Inferior parietal cortex (tissue), 1 donor: ENCODE data around the gene STX17.

ENCODE experiments used
- DNase-seq: peaks from one replicate; pipeline ENCODE4 v3.0.0-alpha.2; 2016; ENCODE audit errors: extremely low spot score

Gene STX17

GRCh38 chr9:99907208-99907532 is 716 bp downstream of the STX17 start:
- DNase-seq, result peak; percentile 13

- no peak for DNase-seq
Observed at GRCh38 chr9:99911600-99911999, 5.1 kb downstream of the STX17 start.

GRCh38 chr9:99916650-99917049 is 10.2 kb downstream of the STX17 start:
- DNase-seq, result no peak

GRCh38 chr9:99918134-99918533 is 11.7 kb downstream of the STX17 start:
- DNase-seq, result no peak

GRCh38 chr9:99919930-99920329 is 13.5 kb downstream of the STX17 start:
- DNase-seq, result no peak

GRCh38 chr9:99921875-99922710 is 15.6 kb downstream of the STX17 start:
- DNase-seq, result no peak

- no peak for DNase-seq
Observed at GRCh38 chr9:99922711-99923030, 16.2 kb downstream of the STX17 start.

- no peak for DNase-seq
Observed at GRCh38 chr9:99925541-99925940, 19.1 kb downstream of the STX17 start.

GRCh38 chr9:99929652-99930051 is 23.2 kb downstream of the STX17 start:
- no peak for DNase-seq

GRCh38 chr9:99931155-99931840 is 24.8 kb downstream of the STX17 start:
- no peak for DNase-seq

- no peak for DNase-seq
Observed at GRCh38 chr9:99936947-99937587, 30.6 kb downstream of the STX17 start.

- no peak for DNase-seq
Observed at GRCh38 chr9:99947395-99947794, 40.9 kb downstream of the STX17 start.

- DNase-seq, result no peak
Observed at GRCh38 chr9:99948482-99948881, 42.0 kb downstream of the STX17 start.

GRCh38 chr9:99948896-99949295 is 42.4 kb downstream of the STX17 start:
- no peak for DNase-seq

- DNase-seq, result no peak
Observed at GRCh38 chr9:99953861-99954507, 47.5 kb downstream of the STX17 start.

GRCh38 chr9:99954819-99955218 is 48.4 kb downstream of the STX17 start:
- no peak for DNase-seq

GRCh38 chr9:99955606-99956005 is 49.2 kb downstream of the STX17 start:
- DNase-seq, result no peak

- no peak for DNase-seq
Observed at GRCh38 chr9:99962680-99963261, 56.3 kb downstream of the STX17 start.

GRCh38 chr9:99964336-99964735 is 57.9 kb downstream of the STX17 start:
- DNase-seq, result no peak

- DNase-seq, result no peak
Observed at GRCh38 chr9:99966001-99966400, 59.5 kb downstream of the STX17 start.

- DNase-seq, result no peak
Observed at GRCh38 chr9:99966716-99967115, 60.3 kb downstream of the STX17 start.

GRCh38 chr9:99967457-99967856 is 61.0 kb downstream of the STX17 start:
- DNase-seq, result no peak
